ENCODE results near the gene HTR1D.

GRCh38 chr1:23222331-23222730 is 5.0 kb upstream of the HTR1D start:
- TF ChIP-seq CTCF (IDR thresholded peaks at IDR 0.05; ENCODE audit: borderline replicate concordance, extremely low read depth, low read length, poor library complexity, severe bottlenecking): no peak
- no peak for TF ChIP-seq EZH2 (IDR thresholded peaks at IDR 0.05; ENCODE audit: borderline replicate concordance, low read depth, low read length, severe bottlenecking)

All from DND-41 (cell line).